GM18867 (cell line): ENCODE measurements around the gene SPTSSB.
A peak's percentile ranks its signal among the peaks of the same experiment; 100 is the strongest.

Source experiments
- ATAC-seq: cut with Tn5 transposase; IDR thresholded peaks from one replicate; pipeline ENCODE4 v1.9.1; 2021; ENCODE audit warnings: mild to moderate bottlenecking, moderate library complexity; ENCODE audit not compliant: unreplicated experiment

The SPTSSB gene, protein sequence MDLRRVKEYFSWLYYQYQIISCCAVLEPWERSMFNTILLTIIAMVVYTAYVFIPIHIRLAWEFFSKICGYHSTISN

DNA sequence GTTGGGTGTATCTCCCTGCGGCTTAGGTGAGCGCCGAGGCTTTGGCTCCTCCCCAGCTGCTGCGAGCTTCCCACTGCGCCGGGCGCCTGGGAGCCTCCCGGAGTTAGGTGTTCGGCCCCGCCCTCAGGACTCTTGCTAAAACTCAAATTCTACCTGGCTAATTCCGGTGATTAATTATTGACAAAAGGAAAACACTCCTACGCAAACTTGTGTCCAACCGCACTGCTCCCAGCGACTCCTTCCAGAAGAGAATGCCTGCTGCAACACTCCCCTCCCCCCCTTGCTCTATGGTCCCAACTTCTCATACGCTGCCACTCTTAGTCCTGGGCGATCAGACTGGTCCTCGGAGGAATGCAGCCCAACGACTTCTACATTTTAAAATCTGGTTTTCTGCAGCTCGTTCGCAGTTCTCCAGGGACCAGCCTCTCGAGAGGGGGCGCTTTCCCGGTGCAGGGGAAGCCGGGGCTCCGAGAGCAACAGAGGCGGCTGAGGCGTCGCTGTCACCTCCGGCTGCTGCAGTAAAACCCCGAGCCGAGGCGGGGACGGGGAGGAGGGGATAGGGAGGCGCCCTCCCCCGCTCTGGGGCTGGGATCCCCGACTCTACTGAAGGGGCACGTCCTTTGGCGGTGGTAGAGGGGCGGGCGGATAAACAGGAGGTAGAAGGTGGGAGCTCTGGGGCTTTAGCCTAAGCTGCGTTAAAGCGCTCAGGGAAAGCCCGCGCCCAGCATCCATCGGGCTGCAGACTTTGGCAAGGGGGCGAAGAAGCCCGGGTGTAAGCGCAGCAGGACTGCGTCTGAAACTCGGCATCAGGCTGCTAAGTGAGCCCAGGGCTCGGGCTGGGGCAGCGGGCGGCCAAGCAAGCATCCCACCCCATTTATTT lies at the start of gene SPTSSB:
Gene SPTSSB, minus strand, starts transcription at position 77 of the 880 bp plus-strand sequence. CDS start 25,194 bp downstream, outside the sequence.
- ATAC-seq = peak; percentile 72

DNA sequence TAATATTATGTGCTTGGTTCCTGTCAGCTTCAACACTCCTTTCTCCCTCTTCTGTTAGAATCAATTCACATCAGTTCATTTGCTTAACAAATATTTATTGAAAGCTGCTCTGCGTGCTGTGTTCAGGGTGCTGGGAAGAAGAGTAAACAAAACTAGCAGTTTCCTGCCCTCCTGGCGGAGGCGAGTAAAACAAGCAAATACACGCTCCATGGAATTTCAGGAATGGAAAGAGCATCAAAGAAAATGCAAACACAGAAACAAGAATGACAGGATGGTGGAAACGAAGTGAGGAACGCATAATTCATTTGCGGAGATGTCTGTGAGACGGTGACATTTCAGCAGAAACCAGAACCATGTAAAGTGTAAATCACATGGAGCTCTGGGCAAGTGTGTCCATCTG lies 49.4 kb upstream of the SPTSSB start:
- ATAC-seq = no peak

DNA sequence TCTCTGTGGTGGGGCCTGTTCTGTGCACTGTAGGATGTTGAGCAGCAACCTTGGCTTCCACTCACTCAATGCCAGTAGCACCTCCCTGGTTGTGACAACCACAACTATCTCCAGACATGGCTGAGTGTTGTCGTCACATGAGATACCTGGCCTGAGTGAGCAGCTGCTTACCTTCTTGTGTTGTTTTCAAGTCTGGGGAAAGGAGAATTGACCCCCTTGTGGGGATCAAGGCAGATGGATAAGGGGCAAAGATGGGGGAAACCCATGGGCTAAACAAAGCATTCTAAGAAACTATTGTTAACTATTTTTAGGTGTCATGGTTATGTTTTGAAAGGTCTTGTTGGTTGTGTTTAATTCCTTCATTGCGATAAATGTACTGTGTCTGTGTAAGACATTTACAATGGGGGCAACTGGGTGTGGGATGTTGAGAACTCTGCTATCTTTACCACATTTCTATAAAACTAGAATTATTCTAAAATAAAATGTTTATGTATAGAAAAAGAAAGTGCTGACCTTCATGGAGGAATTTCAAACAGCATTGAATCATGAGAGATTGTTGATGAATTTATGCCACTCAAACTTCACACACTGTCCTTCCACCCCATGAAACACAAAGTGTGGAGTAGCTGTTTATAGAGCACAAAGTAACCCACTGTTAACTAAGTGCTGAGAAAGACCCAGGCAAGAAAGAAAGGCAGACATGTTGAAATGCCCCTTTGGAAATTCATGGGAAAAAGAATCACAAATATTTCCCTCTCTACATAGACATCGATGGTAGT lies 48.4 kb upstream of the SPTSSB start:
- no peak for ATAC-seq

DNA sequence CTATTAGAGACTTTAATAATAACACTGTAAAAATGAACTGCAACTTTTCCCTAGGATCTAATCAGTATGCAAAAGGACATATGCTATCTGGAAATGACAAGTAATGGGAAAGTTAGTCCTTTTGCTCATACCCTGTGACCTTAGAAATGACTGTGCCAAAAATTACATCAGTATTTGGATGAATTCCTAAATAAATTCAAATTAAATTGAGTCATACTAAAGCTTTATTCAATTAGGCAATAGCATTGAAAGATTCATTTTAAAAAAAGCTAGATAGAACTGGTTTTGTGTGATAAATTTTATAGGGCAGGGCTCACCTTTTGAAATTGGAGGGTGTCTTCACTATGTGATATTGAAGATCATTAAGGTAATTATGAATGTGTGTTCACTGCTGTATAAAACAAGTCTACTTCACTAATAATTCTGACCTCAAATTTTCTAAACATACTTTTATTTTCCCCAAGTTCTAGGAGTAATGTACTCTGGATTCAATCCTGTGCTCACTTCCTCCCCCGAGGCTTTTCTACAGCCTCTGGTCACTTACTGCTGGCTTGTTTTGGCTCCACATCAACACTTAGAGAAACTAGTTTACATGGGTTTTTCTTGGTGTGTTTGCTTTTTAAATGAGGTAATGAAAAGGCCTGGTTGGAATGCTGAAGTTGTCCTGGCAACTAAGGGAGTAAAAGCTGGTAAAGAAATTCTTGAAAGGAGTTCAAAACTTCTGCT lies 44.4 kb upstream of the SPTSSB start:
- ATAC-seq = no peak

DNA sequence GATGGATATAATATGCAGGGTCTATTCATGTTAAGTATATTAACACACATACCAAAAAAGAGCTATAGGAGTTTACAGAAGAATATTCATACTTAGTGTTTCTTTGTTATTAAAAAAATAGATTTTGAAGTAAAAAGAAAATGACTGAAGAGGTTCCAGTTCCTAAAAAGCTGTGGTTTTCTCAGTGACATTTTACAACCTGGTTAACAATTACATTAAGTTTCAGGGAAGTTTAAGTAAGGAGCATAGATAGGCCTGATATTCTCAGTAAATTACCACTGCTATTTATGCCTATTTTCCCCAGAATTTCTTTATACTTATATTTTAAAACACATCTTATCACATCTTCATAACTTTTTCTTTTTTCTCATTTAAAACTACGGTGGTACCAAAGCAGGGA lies 43.6 kb upstream of the SPTSSB start:
- no peak for ATAC-seq

DNA sequence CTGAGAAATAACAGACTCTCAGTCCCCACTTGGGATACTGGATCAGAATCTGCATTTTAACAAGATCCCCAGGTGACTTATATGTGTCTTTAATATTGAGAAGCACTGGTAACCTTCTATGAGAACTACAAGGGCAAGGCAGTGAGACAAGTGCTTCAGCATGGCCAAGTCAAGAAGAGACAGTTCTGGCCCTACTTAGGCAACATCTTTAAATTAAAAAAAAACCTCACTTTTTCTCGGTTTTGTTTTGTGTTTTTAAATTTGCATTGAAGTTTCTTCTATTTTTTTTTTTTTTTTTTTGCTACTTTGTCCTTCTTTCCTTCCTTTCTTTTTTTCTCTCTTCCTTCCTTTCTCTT lies 42.5 kb upstream of the SPTSSB start:
- ATAC-seq = peak; percentile 79

DNA sequence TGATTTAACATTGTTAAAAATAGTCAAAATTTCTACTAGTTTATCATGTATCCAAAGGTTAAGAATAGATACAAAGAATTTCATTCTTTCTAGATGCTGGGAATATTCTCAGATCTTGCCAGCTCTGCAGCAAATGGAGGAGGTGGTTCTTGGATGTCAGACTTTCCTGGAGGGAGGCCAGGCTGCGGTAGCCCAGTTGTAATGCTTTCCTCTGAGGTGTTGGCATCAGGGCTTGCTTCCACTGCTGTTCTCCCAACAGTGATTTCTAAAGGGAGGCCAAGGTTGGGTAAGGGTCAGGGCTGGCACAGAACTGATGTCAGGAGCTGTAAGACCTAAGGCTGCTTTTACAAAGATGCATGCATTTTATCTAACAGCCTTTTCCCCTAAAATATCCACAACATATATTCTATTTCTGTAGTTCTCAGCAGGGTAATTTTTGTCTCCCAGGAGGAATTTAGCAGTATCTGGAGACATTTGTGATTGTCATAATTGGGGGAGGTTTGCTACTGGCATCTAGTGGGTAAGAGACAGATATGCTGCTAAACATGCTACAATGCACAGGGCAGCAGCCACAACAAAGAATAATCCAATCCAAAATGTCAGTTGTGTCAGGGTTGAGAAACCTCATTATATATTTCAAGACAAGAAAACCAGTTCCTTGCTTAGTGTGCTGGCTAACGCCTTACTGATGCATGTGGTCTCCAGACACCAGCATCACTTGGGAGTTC lies 42.0 kb upstream of the SPTSSB start:
- peak; percentile 33 for ATAC-seq

DNA sequence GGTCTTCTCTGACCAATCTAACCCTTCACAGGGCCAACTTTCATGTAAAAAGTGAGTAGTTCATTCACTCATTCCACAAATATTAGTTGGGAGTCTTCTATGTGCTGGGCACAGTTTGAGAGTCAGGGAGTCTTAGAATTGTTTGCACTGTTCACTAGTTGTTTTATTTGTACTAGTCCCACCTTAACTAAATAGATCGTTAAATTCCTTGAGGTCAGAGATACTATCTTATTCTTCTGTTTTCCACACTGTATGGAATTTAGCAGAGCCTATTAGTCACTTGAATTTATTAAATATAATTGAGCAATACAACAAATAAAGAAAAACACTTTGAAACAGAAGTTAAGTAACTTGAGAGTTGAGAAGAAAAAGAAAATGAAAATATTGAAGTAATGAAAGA lies 40.8 kb upstream of the SPTSSB start:
- no peak for ATAC-seq

DNA sequence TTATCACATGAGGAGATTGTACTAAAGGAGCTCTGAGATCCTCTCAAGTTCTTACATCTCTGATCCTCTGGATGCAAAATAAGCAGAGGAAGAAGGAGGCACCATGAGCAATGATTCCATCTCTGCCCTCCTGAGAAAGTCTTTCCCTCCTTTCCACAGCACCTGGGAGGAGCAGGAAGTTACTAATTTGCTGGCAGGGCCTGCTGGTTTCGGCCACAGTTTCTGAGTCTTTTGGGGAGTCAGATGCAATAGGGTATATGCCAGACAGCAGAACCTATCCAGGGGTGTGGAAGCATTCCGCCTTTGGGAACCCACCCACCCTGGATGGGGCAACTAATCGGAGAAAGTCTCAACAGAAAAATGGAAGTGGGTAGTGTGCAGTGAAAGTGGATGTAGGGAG lies 38.5 kb upstream of the SPTSSB start:
- ATAC-seq = no peak

DNA sequence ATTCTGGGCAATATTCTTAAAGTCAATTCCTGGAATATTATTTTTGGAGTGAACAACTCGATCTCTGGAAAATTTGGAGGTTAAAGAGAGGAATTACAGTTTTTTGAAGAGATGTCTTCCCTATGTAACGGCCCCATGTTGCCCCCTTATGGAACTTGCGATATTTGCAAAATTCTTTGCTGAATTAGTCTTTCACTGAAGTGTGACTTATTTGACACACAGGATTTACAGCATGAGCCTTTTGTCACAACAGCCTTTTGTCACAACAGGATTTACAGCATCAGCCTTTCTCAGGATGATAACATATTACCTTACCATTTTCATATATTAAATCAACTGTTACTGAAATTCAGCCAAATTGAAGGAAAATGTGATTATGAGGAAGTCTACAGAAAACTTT lies 37.8 kb upstream of the SPTSSB start:
- peak; percentile 62 for ATAC-seq

DNA sequence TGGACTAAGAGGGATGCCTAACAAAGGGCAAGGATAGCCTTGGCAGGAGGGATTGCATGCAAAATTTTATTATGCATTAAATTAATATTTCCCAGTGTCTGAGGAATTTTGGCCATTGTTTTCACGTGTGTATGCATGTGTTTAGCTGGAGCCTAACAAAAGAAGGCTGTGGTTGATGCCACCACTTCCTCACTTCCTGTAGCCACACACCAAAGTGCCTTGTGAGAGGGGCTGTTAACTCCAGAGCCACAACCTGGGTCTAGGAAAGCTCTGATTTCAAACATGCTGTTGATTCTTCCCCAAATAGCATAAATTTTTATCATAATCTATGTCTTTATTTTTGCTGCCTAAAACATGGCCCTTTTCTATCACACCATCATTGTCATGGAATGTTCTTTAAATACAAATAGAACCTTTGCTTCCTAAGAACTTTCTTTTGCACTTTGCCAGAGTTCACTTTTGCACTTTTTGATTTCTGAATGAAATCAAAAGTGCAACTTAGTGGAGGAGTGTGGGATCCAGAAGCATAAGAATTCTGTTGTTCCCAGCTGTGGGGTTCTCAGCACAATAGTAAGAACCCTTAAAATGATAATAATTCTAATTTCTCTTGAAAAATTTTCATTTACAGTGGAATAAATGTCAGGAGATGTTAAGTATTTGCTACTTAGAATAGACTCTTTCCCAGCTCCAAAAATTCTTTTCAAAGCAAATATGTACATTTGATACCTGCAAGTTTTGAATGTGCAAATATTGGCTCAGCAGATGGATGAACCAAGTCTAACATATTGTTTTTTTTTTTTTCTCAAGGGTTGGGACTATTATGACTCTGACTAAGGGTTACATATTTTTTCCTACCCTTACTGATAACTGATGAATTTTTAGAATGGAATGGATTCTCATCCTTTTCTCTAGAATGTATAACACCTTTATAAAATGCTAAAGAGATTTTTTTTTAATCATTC lies 35.6 kb upstream of the SPTSSB start:
- no peak for ATAC-seq

DNA sequence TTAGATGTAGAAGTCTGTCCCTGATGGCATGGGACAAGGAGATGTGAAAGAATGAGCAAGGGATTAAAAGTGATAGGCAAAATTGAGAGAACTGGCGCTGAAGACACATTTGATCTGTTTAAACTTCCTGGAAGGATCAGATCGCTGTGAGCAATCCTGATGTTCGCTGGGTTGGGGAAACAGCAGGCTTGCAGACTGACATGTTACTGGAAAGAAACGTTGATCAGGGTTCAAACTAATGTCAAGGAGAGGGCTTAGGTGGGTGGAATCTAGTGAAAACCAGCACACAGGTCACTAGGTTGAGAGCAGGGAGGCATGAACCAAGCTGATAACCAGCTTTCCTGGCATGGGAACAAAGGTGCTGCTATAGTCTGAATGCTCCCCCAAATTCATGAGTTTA lies 34.5 kb upstream of the SPTSSB start:
- no peak for ATAC-seq

DNA sequence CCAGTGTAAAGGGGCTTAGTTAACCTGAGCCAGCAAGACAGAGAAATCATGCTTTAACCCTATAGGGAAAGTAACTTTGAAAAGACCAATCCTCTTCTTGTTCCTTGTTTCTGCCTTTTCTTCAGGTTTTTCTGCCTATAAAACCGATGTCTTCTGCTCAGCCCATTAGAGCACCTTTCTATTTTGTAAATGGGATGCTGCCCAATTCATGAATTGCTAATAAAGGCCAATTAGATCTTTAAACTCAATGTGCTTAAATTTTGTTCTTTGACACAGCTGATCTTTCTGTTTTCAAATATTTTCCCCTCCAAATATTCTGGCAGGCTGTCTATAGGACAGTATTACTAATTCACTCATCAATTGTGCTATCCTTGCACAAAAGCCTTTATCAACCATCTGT lies 33.8 kb upstream of the SPTSSB start:
- ATAC-seq = no peak

DNA sequence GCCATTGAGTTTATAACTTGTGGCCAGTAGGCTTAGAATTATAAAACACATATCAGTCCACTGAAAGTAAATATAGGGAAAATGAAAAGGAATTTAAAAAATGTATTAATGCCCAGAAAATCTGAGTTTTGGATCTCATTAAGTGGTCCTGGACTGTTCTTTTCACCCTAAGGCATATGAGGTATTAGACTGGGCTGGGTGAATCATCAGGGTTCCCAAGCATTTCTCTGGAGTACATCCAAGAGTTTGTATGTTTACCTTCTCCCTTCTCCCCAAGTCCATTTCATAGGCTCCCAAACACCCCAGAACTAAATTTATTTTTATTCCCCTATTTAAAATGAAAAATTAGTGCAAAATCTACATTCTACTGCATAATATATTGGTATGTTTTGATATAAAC lies 31.9 kb upstream of the SPTSSB start:
- no peak for ATAC-seq

DNA sequence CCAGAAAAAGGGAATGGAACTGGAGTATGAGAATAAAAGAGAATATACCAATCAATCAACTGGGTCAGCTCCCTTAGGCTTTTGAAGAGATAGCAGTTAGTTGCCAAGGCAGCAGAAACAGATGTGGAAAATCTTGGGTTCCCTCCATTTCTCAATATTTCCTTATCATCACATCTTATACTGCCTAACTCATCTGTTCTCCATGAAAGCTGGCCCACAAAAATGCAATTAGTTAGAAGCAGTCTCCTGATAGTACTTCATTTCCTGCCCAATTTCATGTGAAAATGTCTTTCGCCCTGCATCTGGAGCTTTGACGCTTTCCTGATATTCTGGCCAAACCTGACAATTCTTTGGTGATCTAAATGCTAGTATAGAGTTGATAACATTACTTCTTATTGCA lies 30.1 kb upstream of the SPTSSB start:
- ATAC-seq = no peak

DNA sequence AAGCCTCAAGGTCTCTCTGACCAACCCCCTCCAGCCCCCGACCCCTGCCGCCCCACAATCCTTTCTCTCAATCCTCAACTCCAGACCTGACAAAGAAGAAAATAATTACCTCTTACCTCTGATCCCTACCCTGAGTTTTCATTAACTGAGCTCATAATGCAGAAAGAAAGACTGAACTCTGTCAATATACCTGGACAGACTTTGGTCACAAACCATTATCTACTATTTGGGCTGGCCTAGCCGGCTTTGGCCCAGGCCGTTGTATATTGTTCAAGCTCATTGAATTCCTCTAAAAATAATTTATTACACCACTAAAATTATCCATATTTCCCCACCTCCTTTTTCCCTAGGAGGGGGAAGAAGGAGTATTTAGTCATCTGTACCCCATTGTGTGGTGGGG lies 29.3 kb upstream of the SPTSSB start:
- ATAC-seq = no peak

DNA sequence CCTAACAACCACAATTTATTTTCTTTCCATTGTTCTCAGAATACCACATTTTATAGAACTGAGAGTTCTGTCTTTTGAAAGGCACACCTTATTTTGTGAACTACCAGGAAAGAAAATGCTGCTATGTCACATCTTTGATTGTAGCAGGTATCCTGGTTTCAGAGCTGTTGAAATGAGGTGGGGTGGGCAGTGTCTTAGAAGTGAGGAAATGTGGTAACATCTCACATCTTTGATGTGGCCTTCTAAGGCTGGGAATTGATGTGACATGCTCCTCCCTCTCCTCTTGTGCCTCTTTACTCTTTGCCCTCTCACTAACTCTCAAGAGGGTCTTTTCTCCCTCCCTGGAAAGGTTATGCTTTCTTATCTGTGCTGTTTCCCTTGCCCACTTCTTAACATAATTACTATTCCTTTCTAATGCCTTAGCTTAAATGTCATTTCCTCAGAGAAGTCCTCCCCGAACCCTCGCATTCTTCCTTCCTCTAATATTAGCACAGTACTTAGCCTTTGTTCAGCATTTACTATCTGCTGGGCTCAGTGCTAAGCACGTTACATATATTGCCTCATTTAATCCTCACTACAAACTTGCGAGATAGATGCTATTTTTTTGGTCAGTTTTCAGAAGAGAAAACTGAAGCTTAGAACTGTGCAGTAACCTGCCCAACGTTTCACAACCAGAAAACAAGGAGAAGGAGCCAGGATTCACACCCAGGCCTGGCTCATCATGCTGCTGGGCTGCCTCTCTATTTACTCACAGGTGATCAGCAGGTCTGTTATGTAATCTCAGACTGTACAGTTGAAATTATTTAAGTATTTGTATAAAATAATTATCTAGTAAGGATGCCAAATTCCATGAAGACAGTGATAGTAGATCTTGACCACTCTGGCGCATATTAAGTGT lies 24.0 kb upstream of the SPTSSB start:
- ATAC-seq = no peak

DNA sequence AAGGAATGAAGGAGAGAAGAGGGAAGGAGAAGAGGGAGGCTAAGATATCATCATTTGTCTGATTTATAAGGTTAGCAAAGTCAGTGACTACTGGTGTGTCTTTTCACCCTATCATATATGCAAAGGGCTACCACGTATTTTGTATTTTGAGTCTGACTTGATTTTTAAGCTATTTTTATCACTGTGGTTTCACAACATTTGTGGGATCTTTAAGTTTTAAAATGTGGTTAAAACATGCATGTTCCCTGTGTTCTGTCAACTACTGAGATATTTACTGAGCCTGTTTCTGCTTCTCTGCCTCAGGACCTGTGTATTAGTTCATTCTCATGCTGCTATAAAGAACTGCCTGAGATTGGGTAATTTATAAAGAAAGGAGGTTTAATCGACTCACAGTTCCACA lies 22.5 kb upstream of the SPTSSB start:
- ATAC-seq = peak; percentile 80

DNA sequence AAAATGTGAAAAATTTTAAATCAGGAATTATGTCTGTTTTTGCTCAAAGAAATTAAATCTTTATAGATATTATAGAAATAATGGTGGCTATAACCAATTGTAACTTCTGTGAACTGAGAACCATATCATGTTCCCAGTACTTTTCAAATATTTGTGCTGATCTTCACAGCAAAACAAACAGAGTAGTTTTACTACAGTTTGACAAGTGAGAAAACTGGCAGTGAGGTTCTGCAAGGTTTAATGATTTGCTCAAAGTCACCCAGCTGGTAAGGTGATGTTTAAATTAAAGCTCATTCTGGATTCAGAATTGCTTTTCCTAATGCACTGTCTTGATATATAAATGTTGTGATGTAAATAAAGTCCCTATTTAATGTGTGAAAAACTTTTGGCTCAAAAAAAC lies 22.0 kb upstream of the SPTSSB start:
- no peak for ATAC-seq
